IPS-18a (cell line): ENCODE data around the gene CDK1.
A peak's percentile ranks its signal among the peaks of the same experiment; 100 is the strongest.

ENCODE experiments used
- H3K27ac ChIP-seq: one replicate; pipeline ENCODE4 v1.5.1; 2013; ENCODE audit warnings: low read length
- H3K27me3 ChIP-seq: one replicate; pipeline ENCODE4 v1.6.1; 2013; ENCODE audit warnings: mild to moderate bottlenecking, low read length; ENCODE audit not compliant: control insufficient read depth, insufficient read depth
- H3K36me3 ChIP-seq: one replicate; pipeline ENCODE4 v1.6.1; 2013; ENCODE audit warnings: low read depth, low read length; ENCODE audit not compliant: control insufficient read depth
- H3K4me1 ChIP-seq: one replicate; pipeline ENCODE4 v1.6.1; 2013; ENCODE audit warnings: low read depth, low read length; ENCODE audit not compliant: control insufficient read depth
- H3K4me3 ChIP-seq: one replicate; pipeline ENCODE4 v1.5.1; 2013; ENCODE audit warnings: low read length
- H3K9ac ChIP-seq: one replicate; pipeline ENCODE4 v1.6.1; 2013; ENCODE audit warnings: mild to moderate bottlenecking, low read length, moderate library complexity
- H3K9me3 ChIP-seq: one replicate; pipeline ENCODE4 v1.6.1; 2013; ENCODE audit warnings: low read depth, low read length; ENCODE audit not compliant: control insufficient read depth

Gene CDK1

GRCh38 chr10:60742512-60742911 is 35.8 kb upstream of the CDK1 start:
- no peak overlapping the region for H3K27ac ChIP-seq
- H3K9me3 ChIP-seq, result no peaks in the 10 kb centered on the region
- H3K4me1 ChIP-seq, result peaks cover 8% of the 10 kb centered on the region
- no peaks in the 10 kb centered on the region for H3K36me3 ChIP-seq
- H3K4me3 ChIP-seq, result no peak overlapping the region
- no peaks in the 10 kb centered on the region for H3K27me3 ChIP-seq
- H3K9ac ChIP-seq, result no peak overlapping the region

- H3K27me3 ChIP-seq, result no peaks in the 10 kb centered on the region
- no peaks in the 10 kb centered on the region for H3K4me1 ChIP-seq
- no peaks in the 10 kb centered on the region for H3K36me3 ChIP-seq
- no peak overlapping the region for H3K27ac ChIP-seq
- H3K4me3 ChIP-seq, result no peak overlapping the region
- H3K9ac ChIP-seq, result no peak overlapping the region
- H3K9me3 ChIP-seq, result no peaks in the 10 kb centered on the region
Observed at GRCh38 chr10:60747817-60748469, 30.3 kb upstream of the CDK1 start.

GRCh38 chr10:60753152-60753551 is 25.1 kb upstream of the CDK1 start:
- H3K36me3 ChIP-seq, result no peaks in the 10 kb centered on the region
- H3K4me1 ChIP-seq, result peaks cover 3% of the 10 kb centered on the region
- no peak overlapping the region for H3K4me3 ChIP-seq
- no peaks in the 10 kb centered on the region for H3K9me3 ChIP-seq
- no peaks in the 10 kb centered on the region for H3K27me3 ChIP-seq
- no peak overlapping the region for H3K27ac ChIP-seq
- no peak overlapping the region for H3K9ac ChIP-seq

- H3K9me3 ChIP-seq, result no peaks in the 10 kb centered on the region
- no peaks in the 10 kb centered on the region for H3K36me3 ChIP-seq
- H3K27me3 ChIP-seq, result no peaks in the 10 kb centered on the region
- no peak overlapping the region for H3K27ac ChIP-seq
- no peak overlapping the region for H3K9ac ChIP-seq
- H3K4me3 ChIP-seq, result no peak overlapping the region
- H3K4me1 ChIP-seq, result peaks cover 3% of the 10 kb centered on the region
Observed at GRCh38 chr10:60753817-60754216, 24.5 kb upstream of the CDK1 start.

- no peak overlapping the region for H3K4me3 ChIP-seq
- no peaks in the 10 kb centered on the region for H3K9me3 ChIP-seq
- H3K4me1 ChIP-seq, result peaks cover 7% of the 10 kb centered on the region
- H3K9ac ChIP-seq, result no peak overlapping the region
- no peaks in the 10 kb centered on the region for H3K27me3 ChIP-seq
- H3K36me3 ChIP-seq, result no peaks in the 10 kb centered on the region
- no peak overlapping the region for H3K27ac ChIP-seq
Observed at GRCh38 chr10:60757420-60757895, 20.8 kb upstream of the CDK1 start.

GRCh38 chr10:60759181-60759580 is 19.1 kb upstream of the CDK1 start:
- H3K9me3 ChIP-seq, result no peaks in the 10 kb centered on the region
- H3K27ac ChIP-seq, result no peak overlapping the region
- peaks cover 17% of the 10 kb centered on the region for H3K4me1 ChIP-seq
- H3K36me3 ChIP-seq, result no peaks in the 10 kb centered on the region
- no peaks in the 10 kb centered on the region for H3K27me3 ChIP-seq
- H3K4me3 ChIP-seq, result no peak overlapping the region
- no peak overlapping the region for H3K9ac ChIP-seq

GRCh38 chr10:60760711-60761210 is 17.5 kb upstream of the CDK1 start:
- H3K4me3 ChIP-seq, result no peak overlapping the region
- H3K36me3 ChIP-seq, result no peaks in the 10 kb centered on the region
- no peak overlapping the region for H3K27ac ChIP-seq
- H3K27me3 ChIP-seq, result no peaks in the 10 kb centered on the region
- H3K4me1 ChIP-seq, result peaks cover 17% of the 10 kb centered on the region
- no peak overlapping the region for H3K9ac ChIP-seq
- no peaks in the 10 kb centered on the region for H3K9me3 ChIP-seq

- Histone ChIP-seq H3K36me3 (no peaks in the 10 kb centered on the region), H3K27ac (no peak overlapping the region), H3K27me3 (no peaks in the 10 kb centered on the region)
Observed at GRCh38 chr10:60762554-60762953, 15.7 kb upstream of the CDK1 start.

GRCh38 chr10:60767424-60767823 is 10.9 kb upstream of the CDK1 start:
- Histone ChIP-seq H3K9ac (no peak overlapping the region), H3K27ac (no peak overlapping the region), H3K27me3 (no peaks in the 10 kb centered on the region), H3K4me3 (no peak overlapping the region), H3K9me3 (no peaks in the 10 kb centered on the region), H3K36me3 (no peaks in the 10 kb centered on the region), H3K4me1 (peaks cover 22% of the 10 kb centered on the region)

More at GRCh38 chr10:60762554-60762953, 15.7 kb upstream of the CDK1 start:
- peaks cover 13% of the 10 kb centered on the region for H3K4me1 ChIP-seq
- H3K4me3 ChIP-seq, result no peak overlapping the region
- H3K9me3 ChIP-seq, result no peaks in the 10 kb centered on the region
- no peak overlapping the region for H3K9ac ChIP-seq

- H3K27me3 ChIP-seq, result no peaks in the 10 kb centered on the region
- H3K36me3 ChIP-seq, result no peaks in the 10 kb centered on the region
- no peak overlapping the region for H3K27ac ChIP-seq
- no peak overlapping the region for H3K4me3 ChIP-seq
- no peaks in the 10 kb centered on the region for H3K9me3 ChIP-seq
- H3K4me1 ChIP-seq, result peaks cover 12% of the 10 kb centered on the region
- H3K9ac ChIP-seq, result no peak overlapping the region
Observed at GRCh38 chr10:60769406-60769805, 8.9 kb upstream of the CDK1 start.

GRCh38 chr10:60777696-60778213 is 523 bp upstream of the CDK1 start:
- peak overlapping the region; percentile 9 for H3K27ac ChIP-seq
- no peaks in the 10 kb centered on the region for H3K9me3 ChIP-seq
- peaks cover 17% of the 10 kb centered on the region for H3K4me1 ChIP-seq
- H3K9ac ChIP-seq, result peak overlapping the region; percentile 95
- H3K4me3 ChIP-seq, result peak overlapping the region; percentile 94
- peaks cover 24% of the 10 kb centered on the region for H3K36me3 ChIP-seq
- H3K27me3 ChIP-seq, result no peaks in the 10 kb centered on the region
